Sigmoid colon (tissue), 7 donors: ENCODE results near the gene TSPAN9. TPM values are rescaled to one million over a fixed set of nuclear protein-coding genes. Genes with fewer than 3 reads are reported as not detected.
A peak's percentile ranks its signal among the peaks of the same experiment; 100 is the strongest.

ENCODE experiments used
- DNase-seq: peaks from one replicate; pipeline ENCODE4 v3.0.0-alpha.2; 2019
- H3K27ac ChIP-seq, 4 donors: fragments of 200-600 bp; sonication (generic); one replicate each; pipeline ENCODE4 v1.5.1; 2016 to 2019; ENCODE audit warnings: mild to moderate bottlenecking in 1 of 4
- H3K27me3 ChIP-seq, 3 donors: fragments of 200-600 bp; sonication (generic); one replicate each; pipeline ENCODE4 v1.5.1; 2019; ENCODE audit warnings: mild to moderate bottlenecking in 1 of 3
- H3K36me3 ChIP-seq, 4 donors: fragments of 200-600 bp; sonication (generic); one replicate each; pipeline ENCODE4 v1.5.1; 2016 to 2019
- H3K4me1 ChIP-seq, 4 donors: fragments of 200-600 bp; sonication (generic); one replicate each; pipeline ENCODE4 v1.5.1; 2017 to 2019
- H3K4me3 ChIP-seq, 4 donors: fragments of 200-600 bp; sonication (generic); one replicate each; pipeline ENCODE4 v1.5.1; 2017 to 2019; ENCODE audit warnings: mild to moderate bottlenecking in 2 of 4, moderate library complexity in 1 of 4
- H3K9me3 ChIP-seq, 4 donors: fragments of 200-600 bp in 3 of 4; sonication (generic) in 3 of 4; one replicate each; pipeline versions ENCODE4 v1.5.1 to v1.6.1; 2013 to 2019
- EP300 ChIP-seq, 4 donors: sonication (generic); formaldehyde crosslinking; IDR thresholded peaks; one replicate each; pipeline ENCODE4 v1.6.1; 2017; ENCODE audit warnings: antibody characterized with exemption in 4 of 4
- POLR2A ChIP-seq, 2 donors: fragments of 450-650 bp; IDR thresholded peaks; one replicate each; pipeline ENCODE4 v1.6.1; 2016; ENCODE audit warnings: antibody characterized with exemption in 2 of 2, mild to moderate bottlenecking in 2 of 2, moderate library complexity in 2 of 2
- POLR2AphosphoS5 ChIP-seq, 4 donors: sonication (generic); formaldehyde crosslinking; IDR thresholded peaks; one replicate each; pipeline ENCODE4 v1.6.1; 2017; ENCODE audit warnings: antibody characterized with exemption in 4 of 4
- WGBS, 2 donors: extraction: QIAGEN DNeasy Blood & Tissue Kit; methylation state at CpG; one replicate each; pipeline ENCODE4 v1.1.7; 2013; 5-methylcytosine and 5-hydroxymethylcytosine counted together
- intact Hi-C: fragments of 100-400 bp; cut with DNase I; formaldehyde crosslinking; loops from one replicate; pipeline ENCODE4 v1.15.1; 2023
- polyA plus RNA-seq, 3 donors: library from polyadenylated mRNA; stranded (reverse); fragments of 200-250 nt; gene quantifications; one replicate each; pipeline ENCODE4 v1.2.3, GENCODE V29; 2013
- total RNA-seq, 4 donors: library from RNA; depleted of rRNA; stranded (reverse); fragments of >200 nt; gene quantifications; one replicate each; pipeline ENCODE4 v1.1.0, GENCODE V29; 2016
- TF ChIP-seq, protein P1 (sequence below), 4 experiments: fragments of 450-650 bp in 3 of 4; fragments of 200-600 bp in 1 of 4; IDR thresholded peaks; one replicate each; pipeline ENCODE4 v1.5.1; 2016 to 2019; ENCODE audit warnings: antibody characterized with exemption in 4 of 4, mild to moderate bottlenecking in 3 of 4, moderate library complexity in 2 of 4
- donor health status: healthy with polysubstance abuse.
- donor health status: Bipolar disorder and iron deficiency.
- donor health status: healthy.

TSPAN9 gene
- total and polyA plus RNA-seq, 7 donors: 0.92 to 28.0 (median 18.2) TPM

DNA sequence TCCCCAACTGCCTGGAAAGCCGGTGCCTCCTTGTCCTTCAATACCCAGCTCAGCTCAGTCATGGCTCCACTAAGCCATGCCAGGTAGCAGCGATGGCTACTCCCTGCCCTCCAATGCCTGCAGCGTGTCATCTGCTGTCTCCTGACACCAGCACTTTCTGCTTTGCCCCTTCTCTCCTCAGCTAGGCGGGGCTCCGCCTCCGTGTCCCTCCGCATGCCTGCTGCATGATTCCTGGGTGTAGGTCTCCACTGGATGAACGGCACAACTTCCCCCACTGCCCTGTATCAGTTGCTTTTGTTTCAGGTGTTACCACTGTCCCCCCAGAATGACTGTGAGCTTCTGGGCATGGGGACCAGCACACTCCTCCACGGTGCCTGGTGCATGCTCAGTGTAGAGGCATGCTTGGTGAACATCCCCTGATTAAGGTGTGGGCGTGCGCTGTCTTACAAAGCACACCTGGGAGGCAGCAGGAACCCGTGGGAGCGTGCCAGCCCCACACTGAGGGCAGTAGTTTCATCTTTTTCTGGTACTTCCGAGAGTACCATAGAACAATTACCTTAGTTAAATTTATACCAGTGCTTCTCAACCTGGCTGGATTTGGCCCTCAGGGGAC, 234.4 kb downstream of the TSPAN9 start:
- no peak overlapping the region for H3K27ac ChIP-seq
- H3K36me3 ChIP-seq: no peaks in the 10 kb centered on the region
- no peak overlapping the region for H3K4me3 ChIP-seq
- H3K9me3 ChIP-seq: no peaks in the 10 kb centered on the region
- intact Hi-C loops: no loop called here
- TF ChIP-seq POLR2AphosphoS5 (IDR thresholded peaks at IDR 0.05) (no peak), POLR2A (IDR thresholded peaks at IDR 0.05) (no peak), EP300 (IDR thresholded peaks at IDR 0.05) (no peak)
- TF ChIP-seq, protein P1, sequence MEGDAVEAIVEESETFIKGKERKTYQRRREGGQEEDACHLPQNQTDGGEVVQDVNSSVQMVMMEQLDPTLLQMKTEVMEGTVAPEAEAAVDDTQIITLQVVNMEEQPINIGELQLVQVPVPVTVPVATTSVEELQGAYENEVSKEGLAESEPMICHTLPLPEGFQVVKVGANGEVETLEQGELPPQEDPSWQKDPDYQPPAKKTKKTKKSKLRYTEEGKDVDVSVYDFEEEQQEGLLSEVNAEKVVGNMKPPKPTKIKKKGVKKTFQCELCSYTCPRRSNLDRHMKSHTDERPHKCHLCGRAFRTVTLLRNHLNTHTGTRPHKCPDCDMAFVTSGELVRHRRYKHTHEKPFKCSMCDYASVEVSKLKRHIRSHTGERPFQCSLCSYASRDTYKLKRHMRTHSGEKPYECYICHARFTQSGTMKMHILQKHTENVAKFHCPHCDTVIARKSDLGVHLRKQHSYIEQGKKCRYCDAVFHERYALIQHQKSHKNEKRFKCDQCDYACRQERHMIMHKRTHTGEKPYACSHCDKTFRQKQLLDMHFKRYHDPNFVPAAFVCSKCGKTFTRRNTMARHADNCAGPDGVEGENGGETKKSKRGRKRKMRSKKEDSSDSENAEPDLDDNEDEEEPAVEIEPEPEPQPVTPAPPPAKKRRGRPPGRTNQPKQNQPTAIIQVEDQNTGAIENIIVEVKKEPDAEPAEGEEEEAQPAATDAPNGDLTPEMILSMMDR (IDR thresholded peaks at IDR 0.05): no peak
- peaks cover 0 to 11% (median 8%) of the 10 kb centered on the region in 4 donors for H3K4me1 ChIP-seq
- 82 to 84% methylated on average over 14 of the region's 14 CpGs for WGBS, 2 donors
- no peak for DNase-seq
- H3K27me3 ChIP-seq: peaks cover 0 to 10% (median 4%) of the 10 kb centered on the region in 3 donors

DNA sequence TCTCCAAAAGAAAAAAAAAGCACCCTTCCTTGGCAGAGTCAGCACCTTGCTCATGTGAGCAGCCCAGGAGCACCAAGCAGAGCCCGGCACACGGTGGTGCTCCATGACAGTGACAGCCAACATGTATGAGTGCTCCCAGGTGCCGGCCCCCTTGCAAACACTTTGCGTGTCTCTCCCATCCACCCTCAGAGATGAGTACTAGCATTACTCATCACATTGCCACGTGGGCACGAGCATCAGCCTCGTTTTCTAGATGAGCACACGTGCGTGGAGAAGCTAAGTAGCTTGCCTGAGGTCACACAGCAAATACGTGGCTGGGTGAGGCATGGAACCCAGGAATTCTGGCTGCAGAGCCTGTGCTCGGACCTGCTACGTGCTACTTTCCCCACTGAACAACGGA, 235.9 kb downstream of the TSPAN9 start:
- DNase-seq: no peak
- intact Hi-C loops: no loop called here
- Histone ChIP-seq H3K36me3 (no peaks in the 10 kb centered on the region), H3K27ac (no peak overlapping the region), H3K4me1 (peaks cover 0 to 11% (median 8%) of the 10 kb centered on the region in 4 donors), H3K9me3 (no peaks in the 10 kb centered on the region), H3K27me3 (peaks cover 0 to 2% (median 1%) of the 10 kb centered on the region in 3 donors), H3K4me3 (no peak overlapping the region)
- 81% methylated on average over 13 of the region's 13 CpGs for WGBS, 2 donors
- TF ChIP-seq POLR2A (IDR thresholded peaks at IDR 0.05) (no peak), EP300 (IDR thresholded peaks at IDR 0.05) (no peak), POLR2AphosphoS5 (IDR thresholded peaks at IDR 0.05) (no peak)
- TF ChIP-seq, protein P1 (IDR thresholded peaks at IDR 0.05): no peak

DNA sequence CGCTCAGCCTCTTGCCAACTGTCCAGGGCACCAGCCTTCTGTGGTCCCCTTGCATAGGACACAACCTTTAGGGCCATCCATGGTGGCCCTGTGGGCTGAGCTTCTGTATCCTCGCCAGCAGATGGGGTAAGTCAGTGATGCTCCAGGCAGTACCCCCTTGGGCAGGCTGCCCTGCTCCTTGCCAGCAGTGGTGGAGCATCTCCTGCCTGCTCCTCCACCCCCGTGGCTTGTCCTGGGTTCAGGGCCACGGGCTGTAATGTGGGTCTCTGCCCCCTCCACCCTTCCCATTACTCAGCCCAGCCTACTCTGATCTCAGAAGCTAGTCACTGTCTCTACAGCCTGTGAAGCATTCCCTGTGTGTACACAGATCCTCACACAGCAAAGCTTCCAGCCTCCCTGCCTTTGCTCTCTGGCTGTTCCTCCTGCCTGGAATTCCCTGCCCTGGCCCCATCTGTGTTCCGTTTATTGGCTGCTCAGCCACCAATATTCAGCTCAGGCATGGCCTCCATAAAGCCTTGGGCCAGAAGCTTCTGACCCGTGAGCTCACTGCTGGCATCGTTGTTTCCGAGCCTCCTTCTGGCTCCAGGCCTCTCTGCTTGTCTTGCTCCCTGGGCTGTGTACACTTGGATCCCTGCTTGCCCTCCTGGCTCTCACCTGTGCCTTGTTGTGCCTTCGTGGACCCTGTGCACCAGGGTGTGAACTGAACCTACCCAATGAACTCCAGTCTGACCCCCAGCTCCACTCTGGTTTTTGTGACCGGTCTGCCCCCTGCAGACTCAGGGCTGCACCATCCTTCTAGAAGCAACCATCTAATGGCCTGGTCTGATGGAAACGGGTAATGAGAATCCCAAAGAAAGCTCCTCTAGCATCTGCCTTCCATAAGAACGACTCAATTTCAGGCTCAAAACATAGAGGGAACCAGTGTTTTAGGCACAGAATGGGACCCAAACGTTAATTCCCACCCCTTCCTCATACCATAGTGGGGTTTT, 236.8 kb downstream of the TSPAN9 start:
- no peaks in the 10 kb centered on the region for H3K36me3 ChIP-seq
- WGBS, 2 donors: 59 to 68% methylated on average over 13 of the region's 13 CpGs
- TF ChIP-seq POLR2AphosphoS5 (IDR thresholded peaks at IDR 0.05): no peak
- no peak for TF ChIP-seq POLR2A (IDR thresholded peaks at IDR 0.05)
- no peak for TF ChIP-seq EP300 (IDR thresholded peaks at IDR 0.05)
- TF ChIP-seq, protein P1 (IDR thresholded peaks at IDR 0.05): no peak
- H3K4me1 ChIP-seq: peaks cover 0 to 11% (median 8%) of the 10 kb centered on the region in 4 donors
- H3K27me3 ChIP-seq: no peaks in the 10 kb centered on the region
- no peak overlapping the region for H3K4me3 ChIP-seq
- H3K9me3 ChIP-seq: no peaks in the 10 kb centered on the region
- no peak overlapping the region for H3K27ac ChIP-seq
- DNase-seq: no peak
- intact Hi-C loops: no loop called here

DNA sequence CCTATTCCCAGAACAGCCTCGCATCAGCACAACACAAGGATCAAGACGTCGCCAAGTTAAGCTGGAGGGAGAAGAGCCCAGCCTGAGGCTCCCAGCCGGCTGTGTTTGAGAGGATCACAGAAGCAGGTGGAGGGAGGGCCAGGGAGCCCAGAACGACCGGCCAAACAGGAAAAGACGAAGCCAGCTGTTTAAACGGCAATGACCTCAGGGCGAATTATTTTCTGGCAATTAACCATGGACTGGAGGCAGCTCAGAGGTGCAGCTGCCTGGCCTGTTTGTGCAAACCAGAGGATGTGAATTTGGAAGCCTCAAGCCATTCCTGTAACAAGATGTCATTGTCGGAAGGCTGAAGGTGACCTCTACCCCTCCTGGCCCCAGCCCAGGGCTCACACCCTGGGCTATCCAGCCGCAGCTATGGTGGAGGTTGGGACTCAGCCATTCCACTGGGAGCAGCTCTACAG, 238.1 kb downstream of the TSPAN9 start:
- peak; percentile 87 for DNase-seq
- Histone ChIP-seq H3K4me1 (peaks cover 0 to 11% (median 8%) of the 10 kb centered on the region in 4 donors), H3K4me3 (no peak overlapping the region), H3K27ac (no peak overlapping the region), H3K27me3 (no peaks in the 10 kb centered on the region), H3K36me3 (no peaks in the 10 kb centered on the region), H3K9me3 (no peaks in the 10 kb centered on the region)
- intact Hi-C loops: no loop called here
- TF ChIP-seq POLR2A (IDR thresholded peaks at IDR 0.05) (no peak), POLR2AphosphoS5 (IDR thresholded peaks at IDR 0.05) (peak in 1 of 4 donors; percentile 20)
- WGBS, 2 donors: 14 to 39% methylated on average over 11 of the region's 11 CpGs
